Lung (tissue), 12 donors: ENCODE measurements around the gene ZNF710. TPM values are rescaled to one million over a fixed set of nuclear protein-coding genes. Genes with fewer than 3 reads are reported as not detected.

ENCODE experiments used
- ATAC-seq: fragments of 200-7000 bp; cut with Tn5 transposase; one replicate; pipeline ENCODE4 v1.9.1; 2020; ENCODE audit warnings: moderate number of reproducible peaks; ENCODE audit not compliant: insufficient read depth, low FRiP score
- DNase-seq, 3 donors: peaks; one replicate each; pipeline ENCODE4 v3.0.0-alpha.2; 2013 to 2017
- H3K27ac ChIP-seq, 2 donors: one replicate each; pipeline ENCODE4 v1.5.1; 2013; ENCODE audit warnings: mild to moderate bottlenecking in 2 of 2, moderate library complexity in 2 of 2, control low read depth in 1 of 2, inconsistent platforms in 1 of 2, low read depth in 1 of 2, low read length in 1 of 2
- H3K27me3 ChIP-seq, 3 donors: one replicate each; pipeline ENCODE4 v1.5.1; 2013; ENCODE audit warnings: low read length in 2 of 3; ENCODE audit not compliant: control insufficient read depth in 3 of 3, insufficient read depth in 3 of 3
- H3K36me3 ChIP-seq, 4 donors: one replicate each; pipeline ENCODE4 v1.5.1; 2013; ENCODE audit warnings: low read length in 4 of 4, mild to moderate bottlenecking in 1 of 4, moderate library complexity in 1 of 4; ENCODE audit not compliant: control insufficient read depth in 4 of 4, insufficient read depth in 4 of 4
- H3K4me1 ChIP-seq, 5 donors: one replicate each; pipeline ENCODE4 v1.5.1; 2013; ENCODE audit warnings: low read length in 5 of 5, mild to moderate bottlenecking in 2 of 5, moderate library complexity in 1 of 5; ENCODE audit not compliant: control insufficient read depth in 5 of 5, insufficient read depth in 5 of 5
- H3K4me3 ChIP-seq: one replicate; pipeline ENCODE4 v1.5.1; 2013; ENCODE audit warnings: mild to moderate bottlenecking, control low read depth, moderate library complexity
- H3K9ac ChIP-seq, 2 donors: one replicate each; pipeline ENCODE4 v1.5.1; 2013; ENCODE audit warnings: low read length in 2 of 2, control low read depth in 1 of 2; ENCODE audit not compliant: insufficient read depth in 1 of 2
- H3K9me3 ChIP-seq, 4 donors: one replicate each; pipeline ENCODE4 v1.5.1; 2013; ENCODE audit warnings: low read length in 3 of 4, mild to moderate bottlenecking in 1 of 4, moderate library complexity in 1 of 4; ENCODE audit not compliant: control insufficient read depth in 4 of 4, insufficient read depth in 3 of 4
- WGBS, 2 donors: extraction: QIAGEN DNeasy Blood & Tissue Kit; methylation state at CpG; one replicate each; pipeline ENCODE4 v1.1.7; 2013; 5-methylcytosine and 5-hydroxymethylcytosine counted together
- polyA plus RNA-seq, 2 donors: library from polyadenylated mRNA; stranded (reverse); fragments of 200-250 nt; gene quantifications; one replicate each; pipeline ENCODE4 v1.2.1, GENCODE V29; 2013
- total RNA-seq, 2 donors: library from RNA; depleted of rRNA in 1 of 2; stranded (reverse); fragments of >200 nt in 1 of 2; gene quantifications; one replicate each; pipeline ENCODE4 v1.2.1, GENCODE V29; 2014 to 2021
- TF ChIP-seq, protein P1 (sequence below): IDR thresholded peaks from 2 replicates; pipeline ENCODE4 v1.5.1; 2012; ENCODE audit warnings: mild to moderate bottlenecking; ENCODE audit errors: control extremely low read depth, extremely low read depth
- donor health status: control.
- donor health status: control.
- donor health status: Bipolar disorder and iron deficiency.
- donor health status: healthy.
- donor health status: DM: yes; HTN: yes; CAD: no.

The ZNF710 gene
- total and polyA plus RNA-seq, 4 donors = 19.6 to 49.1 (median 38.6) TPM

DNA sequence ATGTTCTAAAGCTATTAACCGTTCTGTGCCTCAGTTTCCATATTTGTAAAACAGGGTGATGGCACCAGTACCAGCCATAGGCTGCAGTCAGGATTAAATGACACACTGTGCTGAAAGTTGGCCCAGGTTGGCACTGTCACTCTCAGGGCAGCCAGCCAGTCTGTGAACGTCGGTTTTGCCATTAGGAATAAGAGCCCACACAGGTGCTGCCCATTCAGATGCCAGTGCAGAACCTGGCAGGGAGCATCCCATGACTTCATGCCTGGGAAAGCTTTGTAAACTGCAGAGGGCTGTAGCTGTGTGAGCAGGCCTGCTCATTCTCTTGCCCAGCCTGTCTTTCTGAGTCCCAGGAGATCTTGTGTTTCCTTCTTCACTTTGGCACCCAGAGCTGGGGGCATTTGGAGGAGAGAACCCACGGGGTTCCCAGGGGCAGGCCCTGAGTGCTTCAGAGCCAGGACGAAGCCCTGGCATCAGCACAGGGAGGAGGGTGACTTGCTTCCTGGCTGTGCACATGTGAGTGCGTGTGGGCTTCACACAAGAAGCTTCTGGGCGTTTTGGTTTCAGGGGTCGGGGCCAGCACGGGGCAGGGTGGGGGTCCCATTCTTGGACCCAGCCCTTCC, 46.9 kb downstream of the ZNF710 start:
- Histone ChIP-seq H3K27me3 (no peaks in the 10 kb centered on the region), H3K4me1 (peaks cover 0 to 29% (median 16%) of the 10 kb centered on the region in 5 donors), H3K9me3 (no peaks in the 10 kb centered on the region), H3K36me3 (peaks cover 0 to 4% (median under 1%) of the 10 kb centered on the region in 4 donors), H3K4me3 (no peak overlapping the region), H3K27ac (peak overlapping the region in 1 of 2 donors; percentile 62), H3K9ac (no peak overlapping the region)
- TF ChIP-seq, protein P1, sequence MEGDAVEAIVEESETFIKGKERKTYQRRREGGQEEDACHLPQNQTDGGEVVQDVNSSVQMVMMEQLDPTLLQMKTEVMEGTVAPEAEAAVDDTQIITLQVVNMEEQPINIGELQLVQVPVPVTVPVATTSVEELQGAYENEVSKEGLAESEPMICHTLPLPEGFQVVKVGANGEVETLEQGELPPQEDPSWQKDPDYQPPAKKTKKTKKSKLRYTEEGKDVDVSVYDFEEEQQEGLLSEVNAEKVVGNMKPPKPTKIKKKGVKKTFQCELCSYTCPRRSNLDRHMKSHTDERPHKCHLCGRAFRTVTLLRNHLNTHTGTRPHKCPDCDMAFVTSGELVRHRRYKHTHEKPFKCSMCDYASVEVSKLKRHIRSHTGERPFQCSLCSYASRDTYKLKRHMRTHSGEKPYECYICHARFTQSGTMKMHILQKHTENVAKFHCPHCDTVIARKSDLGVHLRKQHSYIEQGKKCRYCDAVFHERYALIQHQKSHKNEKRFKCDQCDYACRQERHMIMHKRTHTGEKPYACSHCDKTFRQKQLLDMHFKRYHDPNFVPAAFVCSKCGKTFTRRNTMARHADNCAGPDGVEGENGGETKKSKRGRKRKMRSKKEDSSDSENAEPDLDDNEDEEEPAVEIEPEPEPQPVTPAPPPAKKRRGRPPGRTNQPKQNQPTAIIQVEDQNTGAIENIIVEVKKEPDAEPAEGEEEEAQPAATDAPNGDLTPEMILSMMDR = no peak
- 58 to 77% methylated on average over 9 of the region's 9 CpGs for WGBS, 2 donors
- DNase-seq (no peak), ATAC-seq (no peak)

DNA sequence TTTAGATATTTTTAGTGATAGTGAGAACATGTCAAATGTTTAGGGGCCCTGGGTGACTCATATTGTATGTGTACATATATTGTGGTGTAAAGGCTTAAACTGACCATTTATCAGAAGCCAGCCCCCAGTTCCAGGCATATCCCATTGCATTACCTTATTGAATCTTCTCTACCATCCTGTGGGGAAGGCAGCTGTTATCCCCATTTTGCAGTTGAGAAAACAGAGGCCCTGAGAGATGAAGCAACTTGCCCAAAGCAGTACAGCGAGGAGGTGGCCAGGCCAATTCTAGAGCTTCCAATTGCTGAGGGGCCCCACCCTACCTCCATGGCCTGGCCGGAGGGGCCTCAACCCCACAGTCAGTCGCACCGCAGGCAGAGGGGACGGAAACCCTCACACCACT, 47.9 kb downstream of the ZNF710 start:
- 95 to 97% methylated on average over 5 of the region's 5 CpGs for WGBS, 2 donors
- no peak for ATAC-seq
- Histone ChIP-seq H3K9ac (no peak overlapping the region), H3K4me3 (no peak overlapping the region), H3K36me3 (peaks cover 0 to 4% (median 0%) of the 10 kb centered on the region in 4 donors), H3K4me1 (peaks cover 0 to 29% (median 18%) of the 10 kb centered on the region in 5 donors), H3K27ac (no peak overlapping the region), H3K27me3 (no peaks in the 10 kb centered on the region), H3K9me3 (no peaks in the 10 kb centered on the region)
- TF ChIP-seq, protein P1 = no peak
- no peak for DNase-seq

GRCh38 chr15:90049666-90050604, 48.8 kb downstream of the ZNF710 start:
- Histone ChIP-seq H3K9me3 (no peaks in the 10 kb centered on the region), H3K27me3 (no peaks in the 10 kb centered on the region), H3K4me3 (no peak overlapping the region), H3K27ac (peak overlapping the region in 1 of 2 donors; percentile 8), H3K4me1 (peaks cover 0 to 34% (median 26%) of the 10 kb centered on the region in 5 donors), H3K9ac (no peak overlapping the region), H3K36me3 (peaks cover 0 to 3% (median 0%) of the 10 kb centered on the region in 4 donors)
- ATAC-seq = no peak
- DNase-seq = no peak
- TF ChIP-seq, protein P1 = no peak
- 85 to 89% methylated on average over 22 of the region's 22 CpGs for WGBS, 2 donors
